Measurements from ENCODE around the gene ADORA1.
A peak's percentile ranks its signal among the peaks of the same experiment; 100 is the strongest.

The ADORA1 gene

GRCh38 chr1:203117611-203118575 is 9.6 kb upstream of the ADORA1 start (continued):
- TF ChIP-seq ZNF114 (tag by site-specific recombination; IDR thresholded peaks at IDR 0.05) = no peak
- no peak for TF ChIP-seq ZNF555 (tag by site-specific recombination; conservative IDR thresholded peaks at IDR 0.05)
- no peak for TF ChIP-seq ZNF530 (tag by site-specific recombination; IDR thresholded peaks at IDR 0.05; ENCODE audit: low read depth)
- no peak for TF ChIP-seq ZNF2 (tag by site-specific recombination; IDR thresholded peaks at IDR 0.05)
- TF ChIP-seq ZNF791 (tag by site-specific recombination; IDR thresholded peaks at IDR 0.05) = no peak
- no peak for TF ChIP-seq ZNF513 (tag by site-specific recombination; IDR thresholded peaks at IDR 0.05)
- TF ChIP-seq, protein P1, sequence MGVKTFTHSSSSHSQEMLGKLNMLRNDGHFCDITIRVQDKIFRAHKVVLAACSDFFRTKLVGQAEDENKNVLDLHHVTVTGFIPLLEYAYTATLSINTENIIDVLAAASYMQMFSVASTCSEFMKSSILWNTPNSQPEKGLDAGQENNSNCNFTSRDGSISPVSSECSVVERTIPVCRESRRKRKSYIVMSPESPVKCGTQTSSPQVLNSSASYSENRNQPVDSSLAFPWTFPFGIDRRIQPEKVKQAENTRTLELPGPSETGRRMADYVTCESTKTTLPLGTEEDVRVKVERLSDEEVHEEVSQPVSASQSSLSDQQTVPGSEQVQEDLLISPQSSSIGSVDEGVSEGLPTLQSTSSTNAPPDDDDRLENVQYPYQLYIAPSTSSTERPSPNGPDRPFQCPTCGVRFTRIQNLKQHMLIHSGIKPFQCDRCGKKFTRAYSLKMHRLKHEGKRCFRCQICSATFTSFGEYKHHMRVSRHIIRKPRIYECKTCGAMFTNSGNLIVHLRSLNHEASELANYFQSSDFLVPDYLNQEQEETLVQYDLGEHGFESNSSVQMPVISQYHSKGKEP (tag by site-specific recombination; IDR thresholded peaks at IDR 0.05) = no peak
- no peak for TF ChIP-seq ZNF843 (tag by site-specific recombination; IDR thresholded peaks at IDR 0.05)
- no peak for TF ChIP-seq ZBTB8A (tag by site-specific recombination; IDR thresholded peaks at IDR 0.05)
- no peak for TF ChIP-seq ZNF747 (tag by site-specific recombination; IDR thresholded peaks at IDR 0.05)
- TF ChIP-seq, protein P2, sequence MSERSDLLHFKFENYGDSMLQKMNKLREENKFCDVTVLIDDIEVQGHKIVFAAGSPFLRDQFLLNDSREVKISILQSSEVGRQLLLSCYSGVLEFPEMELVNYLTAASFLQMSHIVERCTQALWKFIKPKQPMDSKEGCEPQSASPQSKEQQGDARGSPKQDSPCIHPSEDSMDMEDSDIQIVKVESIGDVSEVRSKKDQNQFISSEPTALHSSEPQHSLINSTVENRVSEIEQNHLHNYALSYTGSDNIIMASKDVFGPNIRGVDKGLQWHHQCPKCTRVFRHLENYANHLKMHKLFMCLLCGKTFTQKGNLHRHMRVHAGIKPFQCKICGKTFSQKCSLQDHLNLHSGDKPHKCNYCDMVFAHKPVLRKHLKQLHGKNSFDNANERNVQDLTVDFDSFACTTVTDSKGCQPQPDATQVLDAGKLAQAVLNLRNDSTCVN (tag by site-specific recombination; optimal IDR thresholded peaks at IDR 0.05) = no peak
- no peak for TF ChIP-seq ZNF24 (tag by site-specific recombination; IDR thresholded peaks at IDR 0.05)
- TF ChIP-seq ZNF121 (tag by site-specific recombination; IDR thresholded peaks at IDR 0.05) = 0 out of 2 replicates have a peak, but pooled peaks have one; percentile 35
- TF ChIP-seq, protein P3, sequence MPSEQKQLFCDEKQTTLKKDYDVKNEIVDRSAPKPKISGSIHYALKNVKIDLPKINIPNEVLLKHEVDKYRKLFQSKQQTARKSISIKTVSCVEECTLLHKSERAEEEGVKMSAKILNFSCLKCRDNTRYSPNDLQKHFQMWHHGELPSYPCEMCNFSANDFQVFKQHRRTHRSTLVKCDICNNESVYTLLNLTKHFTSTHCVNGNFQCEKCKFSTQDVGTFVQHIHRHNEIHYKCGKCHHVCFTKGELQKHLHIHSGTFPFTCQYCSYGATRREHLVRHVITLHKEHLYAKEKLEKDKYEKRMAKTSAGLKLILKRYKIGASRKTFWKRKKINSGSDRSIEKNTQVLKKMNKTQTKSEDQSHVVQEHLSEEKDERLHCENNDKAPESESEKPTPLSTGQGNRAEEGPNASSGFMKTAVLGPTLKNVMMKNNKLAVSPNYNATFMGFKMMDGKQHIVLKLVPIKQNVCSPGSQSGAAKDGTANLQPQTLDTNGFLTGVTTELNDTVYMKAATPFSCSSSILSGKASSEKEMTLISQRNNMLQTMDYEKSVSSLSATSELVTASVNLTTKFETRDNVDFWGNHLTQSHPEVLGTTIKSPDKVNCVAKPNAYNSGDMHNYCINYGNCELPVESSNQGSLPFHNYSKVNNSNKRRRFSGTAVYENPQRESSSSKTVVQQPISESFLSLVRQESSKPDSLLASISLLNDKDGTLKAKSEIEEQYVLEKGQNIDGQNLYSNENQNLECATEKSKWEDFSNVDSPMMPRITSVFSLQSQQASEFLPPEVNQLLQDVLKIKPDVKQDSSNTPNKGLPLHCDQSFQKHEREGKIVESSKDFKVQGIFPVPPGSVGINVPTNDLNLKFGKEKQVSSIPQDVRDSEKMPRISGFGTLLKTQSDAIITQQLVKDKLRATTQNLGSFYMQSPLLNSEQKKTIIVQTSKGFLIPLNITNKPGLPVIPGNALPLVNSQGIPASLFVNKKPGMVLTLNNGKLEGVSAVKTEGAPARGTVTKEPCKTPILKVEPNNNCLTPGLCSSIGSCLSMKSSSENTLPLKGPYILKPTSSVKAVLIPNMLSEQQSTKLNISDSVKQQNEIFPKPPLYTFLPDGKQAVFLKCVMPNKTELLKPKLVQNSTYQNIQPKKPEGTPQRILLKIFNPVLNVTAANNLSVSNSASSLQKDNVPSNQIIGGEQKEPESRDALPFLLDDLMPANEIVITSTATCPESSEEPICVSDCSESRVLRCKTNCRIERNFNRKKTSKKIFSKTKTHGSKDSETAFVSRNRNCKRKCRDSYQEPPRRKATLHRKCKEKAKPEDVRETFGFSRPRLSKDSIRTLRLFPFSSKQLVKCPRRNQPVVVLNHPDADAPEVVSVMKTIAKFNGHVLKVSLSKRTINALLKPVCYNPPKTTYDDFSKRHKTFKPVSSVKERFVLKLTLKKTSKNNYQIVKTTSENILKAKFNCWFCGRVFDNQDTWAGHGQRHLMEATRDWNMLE (tag by site-specific recombination; conservative IDR thresholded peaks at IDR 0.05; ENCODE audit: low read depth) = no peak
- no peak for TF ChIP-seq ZNF391 (tag by site-specific recombination; IDR thresholded peaks at IDR 0.05; ENCODE audit: borderline replicate concordance, low read depth)
- TF ChIP-seq, protein P4, sequence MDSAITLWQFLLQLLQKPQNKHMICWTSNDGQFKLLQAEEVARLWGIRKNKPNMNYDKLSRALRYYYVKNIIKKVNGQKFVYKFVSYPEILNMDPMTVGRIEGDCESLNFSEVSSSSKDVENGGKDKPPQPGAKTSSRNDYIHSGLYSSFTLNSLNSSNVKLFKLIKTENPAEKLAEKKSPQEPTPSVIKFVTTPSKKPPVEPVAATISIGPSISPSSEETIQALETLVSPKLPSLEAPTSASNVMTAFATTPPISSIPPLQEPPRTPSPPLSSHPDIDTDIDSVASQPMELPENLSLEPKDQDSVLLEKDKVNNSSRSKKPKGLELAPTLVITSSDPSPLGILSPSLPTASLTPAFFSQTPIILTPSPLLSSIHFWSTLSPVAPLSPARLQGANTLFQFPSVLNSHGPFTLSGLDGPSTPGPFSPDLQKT (IDR thresholded peaks at IDR 0.05; ENCODE audit: borderline replicate concordance, low read depth, low read length) = no peak
- TF ChIP-seq ZNF335 (tag by site-specific recombination; conservative IDR thresholded peaks at IDR 0.05) = peak; percentile 38; the same call in 1 of the 2 replicates
- no peak; the same call in 1 of the 2 replicates for TF ChIP-seq ZNF660 (tag by site-specific recombination; IDR thresholded peaks at IDR 0.05)
- 0 out of 2 replicates have a peak, but pooled peaks have one; percentile 38 for TF ChIP-seq ZSCAN30 (tag by site-specific recombination; IDR thresholded peaks at IDR 0.05)
- no peak for TF ChIP-seq ZFP69B (tag by site-specific recombination; IDR thresholded peaks at IDR 0.05)
- TF ChIP-seq ZFP41 (tag by site-specific recombination; IDR thresholded peaks at IDR 0.05; ENCODE audit: borderline replicate concordance) = no peak
- TF ChIP-seq GLIS1 (tag by site-specific recombination; IDR thresholded peaks at IDR 0.05) = no peak
- no peak for TF ChIP-seq ZBTB1 (tag by site-specific recombination; IDR thresholded peaks at IDR 0.05)
- no peak for TF ChIP-seq KLF16 (tag by site-specific recombination; IDR thresholded peaks at IDR 0.05)
- no peak for TF ChIP-seq SCRT2 (tag by site-specific recombination; IDR thresholded peaks at IDR 0.05)
- no peak for TF ChIP-seq ZNF157 (tag by site-specific recombination; IDR thresholded peaks at IDR 0.05)
- no peak for TF ChIP-seq KLF1 (tag by site-specific recombination; IDR thresholded peaks at IDR 0.05)
- TF ChIP-seq ZNF701 (tag by site-specific recombination; IDR thresholded peaks at IDR 0.05) = no peak

Data from HEK293 (cell line).